GM21723 (cell line): ENCODE results near the gene ALDOA.
"Not testable (repeated sequence)": the region's sequence is repeated elsewhere in the genome, so short reads cannot be mapped to it uniquely, and the experiment has no call there.

ENCODE experiments used
- ATAC-seq: cut with Tn5 transposase; IDR thresholded peaks from one replicate; pipeline ENCODE4 v1.9.1; 2021; ENCODE audit warnings: mild to moderate bottlenecking, moderate library complexity; ENCODE audit not compliant: unreplicated experiment

ALDOA gene

DNA sequence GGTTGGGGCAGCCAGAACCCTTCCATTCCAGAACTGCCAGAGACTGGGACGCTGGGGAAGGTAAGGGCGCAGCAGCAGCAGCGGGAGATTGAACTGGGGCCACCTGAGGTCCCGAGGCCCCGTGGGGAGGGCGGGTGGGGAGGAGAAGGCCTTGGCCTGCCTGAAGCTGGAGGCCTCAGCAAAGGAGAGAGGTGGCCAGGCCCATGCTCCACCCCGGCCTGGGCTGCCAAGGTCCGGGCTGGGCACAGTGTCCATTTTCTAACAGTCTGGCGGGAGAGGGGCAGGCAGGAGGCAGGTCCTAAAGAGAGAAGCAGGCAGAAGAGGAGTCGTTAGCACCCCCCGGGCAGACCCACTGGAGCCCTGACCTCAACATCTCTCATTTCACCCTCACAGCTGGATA, 48.9 kb downstream of the ALDOA start:
- no peak for ATAC-seq

DNA sequence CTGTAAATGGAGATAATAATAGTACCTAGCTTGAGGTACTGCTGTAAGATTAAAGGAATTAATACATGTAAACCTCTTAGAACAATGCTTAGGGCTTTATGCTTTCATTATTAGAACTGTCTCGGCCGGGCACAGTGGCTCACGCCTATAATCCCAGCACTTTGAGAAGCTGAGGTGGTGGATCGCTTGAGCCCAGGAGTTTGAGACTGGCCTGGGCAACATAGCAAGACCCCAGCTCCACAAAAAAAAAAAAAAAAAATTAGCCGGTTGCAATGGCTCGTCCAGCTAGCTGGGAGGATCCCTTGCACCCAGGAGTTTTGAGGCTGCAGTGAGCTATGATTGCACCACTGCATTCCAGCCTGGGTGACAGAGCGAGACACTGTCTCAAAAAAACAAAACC, 49.3 kb downstream of the ALDOA start:
- not testable (repeated sequence) for ATAC-seq

DNA sequence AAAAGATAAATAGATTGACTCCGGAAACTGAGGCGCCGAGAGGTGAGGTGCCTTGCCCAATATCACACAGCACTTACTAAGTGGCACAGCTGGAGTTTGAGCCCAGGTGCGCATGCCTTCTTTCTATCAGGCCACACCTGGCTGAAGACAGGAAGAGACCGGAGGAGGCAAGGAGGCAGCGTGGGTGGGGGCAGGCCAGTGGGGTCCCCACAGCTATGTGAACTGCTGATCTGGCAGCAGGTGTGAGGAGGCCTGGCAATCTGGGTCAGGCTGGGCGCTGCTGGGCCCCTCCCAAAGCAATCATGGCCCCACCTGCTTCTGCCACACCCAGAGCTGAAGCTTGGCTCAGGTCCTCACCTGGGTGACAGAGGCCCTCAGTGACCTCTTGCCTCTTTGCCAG, 49.7 kb downstream of the ALDOA start:
- no peak for ATAC-seq

DNA sequence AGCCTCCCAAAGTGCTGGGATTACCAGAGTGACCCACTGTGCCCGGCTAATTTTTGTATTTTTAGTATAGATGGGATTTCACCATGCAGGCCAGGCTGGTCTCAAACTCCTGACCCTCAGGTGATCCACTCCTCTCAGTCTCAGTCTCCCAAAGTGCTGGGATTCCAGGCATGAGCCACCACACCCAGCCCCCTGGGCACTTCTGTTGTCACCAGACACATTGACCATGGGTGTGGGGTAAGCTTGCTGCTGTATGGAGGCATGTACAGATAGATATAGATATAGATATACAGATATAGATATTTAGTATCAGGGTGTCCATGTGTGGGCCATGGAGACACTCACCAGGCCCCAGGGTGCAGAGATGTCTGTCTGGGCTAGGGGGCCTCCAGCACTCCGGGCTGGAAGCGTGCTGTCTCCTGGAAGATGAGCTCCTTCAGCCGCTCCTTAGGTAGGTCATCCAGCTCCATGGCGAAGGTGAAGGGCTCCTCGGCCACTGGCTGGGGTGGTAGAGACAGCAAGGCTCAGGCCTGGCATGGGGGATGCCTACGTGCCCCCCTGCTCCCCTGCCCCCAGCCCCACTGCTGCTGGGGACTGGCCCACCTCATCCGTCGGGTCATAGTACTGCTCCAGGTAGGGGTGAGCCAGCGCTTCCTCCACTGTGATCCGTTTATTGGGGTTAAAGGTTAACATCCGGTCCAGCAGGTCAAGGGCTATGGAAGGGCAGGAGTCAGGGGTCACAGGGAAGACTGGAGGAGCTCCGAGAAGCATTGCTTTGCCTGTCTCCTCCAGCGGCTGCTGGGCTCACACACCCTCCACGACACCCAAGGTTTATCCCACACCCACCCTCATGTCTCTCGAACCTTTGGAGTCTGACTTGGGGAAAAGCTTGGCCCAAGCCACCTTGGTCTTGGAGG, 51.0 kb downstream of the ALDOA start:
- ATAC-seq: no peak

DNA sequence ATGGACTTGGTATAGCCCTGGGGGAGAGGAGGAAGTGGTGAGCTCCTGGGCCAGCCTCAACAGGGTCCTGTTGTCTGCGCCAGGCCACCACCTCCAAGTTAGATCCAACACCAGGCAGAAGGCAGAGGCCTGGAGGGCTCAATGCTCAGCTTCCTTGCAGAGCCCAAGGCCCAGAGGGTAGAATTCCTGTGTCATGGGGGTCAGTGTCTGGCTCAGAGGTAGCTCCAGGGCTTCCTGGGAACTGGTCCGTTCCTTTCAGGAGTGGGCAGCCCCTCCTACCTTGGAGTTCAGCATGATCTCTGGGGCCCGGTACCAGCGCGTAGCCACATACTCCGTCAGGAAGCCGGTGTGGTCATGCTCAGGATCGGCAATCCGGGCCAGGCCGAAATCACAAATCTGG, 52.2 kb downstream of the ALDOA start:
- ATAC-seq: no peak

DNA sequence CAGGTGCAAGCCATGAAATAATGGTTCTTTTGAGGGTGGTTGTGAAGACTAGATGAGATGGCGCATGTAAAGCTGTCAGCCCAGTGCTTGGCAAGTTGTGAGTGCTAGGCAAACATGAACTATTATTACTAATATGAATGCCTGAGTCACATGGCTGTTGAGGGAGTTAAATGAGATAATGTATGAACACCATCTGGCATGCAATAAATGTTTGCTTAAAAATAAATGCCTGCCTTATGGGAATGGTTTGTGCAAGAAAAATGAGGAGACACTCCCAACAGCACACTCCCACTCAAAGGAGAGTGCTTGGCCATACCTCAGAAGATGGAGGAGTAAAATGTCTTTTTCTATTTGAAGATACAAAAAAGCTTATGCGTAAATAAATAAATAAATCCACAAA, 53.9 kb downstream of the ALDOA start:
- ATAC-seq: no peak
